ENCODE data around the gene PIK3C2G. TPM values are rescaled to one million over a fixed set of nuclear protein-coding genes. Genes with fewer than 3 reads are reported as not detected.

The PIK3C2G gene
- total and polyA plus RNA-seq, 2 donors from 2014 or later = 4.4 to 5.8 TPM

- FAIRE-seq (no peak), DNase-seq (no peak)
- no peaks in the 10 kb centered on the region for H3K36me3 ChIP-seq (ENCODE audit: control insufficient read depth in 2 of 3, insufficient read depth in 3 of 3, low read length in 3 of 3)
- no peaks in the 10 kb centered on the region for H3K9me3 ChIP-seq (ENCODE audit: control insufficient read depth in 2 of 3, insufficient read depth in 1 of 3, low read length in 3 of 3)
- intact Hi-C loops (cut with DNase I) = no loop called here
- H3K4me3 ChIP-seq (ENCODE audit: low read length in 3 of 3) = no peak overlapping the region
- no peak overlapping the region for H3K27ac ChIP-seq (ENCODE audit: low read depth in 2 of 2, low read length in 2 of 2)
- H3K4me1 ChIP-seq (ENCODE audit: control insufficient read depth in 2 of 3, insufficient read depth in 2 of 3, low read depth in 1 of 3, low read length in 3 of 3) = no peaks in the 10 kb centered on the region
- no peak overlapping the region for H3K9ac ChIP-seq (ENCODE audit: low read length in 3 of 3)
- no peak for TF ChIP-seq CTCF (IDR thresholded peaks at IDR 0.05; ENCODE audit: borderline replicate concordance, extremely low read depth, insufficient read depth)
- H3K27me3 ChIP-seq (ENCODE audit: control insufficient read depth, insufficient read depth, low read length) = no peaks in the 10 kb centered on the region
These were observed 291.5 kb downstream of the PIK3C2G start for GRCh38 chr12:18552829-18553228.

DNA sequence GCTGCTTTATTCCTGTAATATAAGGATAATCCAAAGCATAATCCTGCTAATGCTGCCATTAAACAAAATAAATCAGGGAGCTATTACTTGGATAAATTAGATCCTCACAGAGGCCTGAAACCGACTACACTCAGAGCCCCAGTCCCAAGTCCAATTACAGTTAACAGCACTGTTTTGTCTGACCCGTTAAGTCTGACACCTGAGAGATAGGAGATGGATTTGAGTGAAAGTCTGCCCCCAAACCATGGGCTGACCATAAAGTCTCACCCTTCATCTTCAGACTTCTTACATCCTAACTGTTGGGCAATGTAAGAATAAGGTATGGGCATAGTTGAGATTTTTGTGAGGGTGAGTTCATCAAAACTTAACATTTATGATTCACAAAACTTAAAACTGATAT, 294.8 kb downstream of the PIK3C2G start:
- no peak for TF ChIP-seq CTCF (IDR thresholded peaks at IDR 0.05; ENCODE audit: borderline replicate concordance, extremely low read depth, insufficient read depth)
- no peaks in the 10 kb centered on the region for H3K27me3 ChIP-seq (ENCODE audit: control insufficient read depth, insufficient read depth, low read length)
- no peak for DNase-seq
- H3K27ac ChIP-seq (ENCODE audit: low read depth in 2 of 2, low read length in 2 of 2) = no peak overlapping the region
- no peaks in the 10 kb centered on the region for H3K4me1 ChIP-seq (ENCODE audit: control insufficient read depth in 2 of 3, insufficient read depth in 2 of 3, low read depth in 1 of 3, low read length in 3 of 3)
- H3K4me3 ChIP-seq (ENCODE audit: low read length in 3 of 3) = no peak overlapping the region
- no peak overlapping the region for H3K9ac ChIP-seq (ENCODE audit: low read length in 3 of 3)
- no peak for FAIRE-seq
- H3K36me3 ChIP-seq (ENCODE audit: control insufficient read depth in 2 of 3, insufficient read depth in 3 of 3, low read length in 3 of 3) = no peaks in the 10 kb centered on the region
- intact Hi-C loops (cut with DNase I) = no loop called here
- H3K9me3 ChIP-seq (ENCODE audit: control insufficient read depth in 2 of 3, insufficient read depth in 1 of 3, low read length in 3 of 3) = no peaks in the 10 kb centered on the region

- no peaks in the 10 kb centered on the region for H3K27me3 ChIP-seq (ENCODE audit: control insufficient read depth, insufficient read depth, low read length)
- no peak for TF ChIP-seq CTCF (IDR thresholded peaks at IDR 0.05; ENCODE audit: borderline replicate concordance, extremely low read depth, insufficient read depth)
- H3K9me3 ChIP-seq (ENCODE audit: control insufficient read depth in 2 of 3, insufficient read depth in 1 of 3, low read length in 3 of 3) = no peaks in the 10 kb centered on the region
- H3K4me3 ChIP-seq (ENCODE audit: low read length in 3 of 3) = no peak overlapping the region
- no peaks in the 10 kb centered on the region for H3K36me3 ChIP-seq (ENCODE audit: control insufficient read depth in 2 of 3, insufficient read depth in 3 of 3, low read length in 3 of 3)
- FAIRE-seq = no peak
- no peak overlapping the region for H3K27ac ChIP-seq (ENCODE audit: low read depth in 2 of 2, low read length in 2 of 2)
- no peaks in the 10 kb centered on the region for H3K4me1 ChIP-seq (ENCODE audit: control insufficient read depth in 2 of 3, insufficient read depth in 2 of 3, low read depth in 1 of 3, low read length in 3 of 3)
- intact Hi-C loops (cut with DNase I) = no loop called here
- no peak overlapping the region for H3K9ac ChIP-seq (ENCODE audit: low read length in 3 of 3)
- no peak for DNase-seq
These were observed 297.9 kb downstream of the PIK3C2G start for GRCh38 chr12:18559242-18559641.

GRCh38 chr12:18562531-18562930, 301.2 kb downstream of the PIK3C2G start:
- DNase-seq = peak in 1 of 5 donors; percentile 14
- Histone ChIP-seq H3K9me3 (ENCODE audit: control insufficient read depth in 2 of 3, insufficient read depth in 1 of 3, low read length in 3 of 3) (no peaks in the 10 kb centered on the region), H3K9ac (ENCODE audit: low read length in 3 of 3) (no peak overlapping the region), H3K4me1 (ENCODE audit: control insufficient read depth in 2 of 3, insufficient read depth in 2 of 3, low read depth in 1 of 3, low read length in 3 of 3) (no peaks in the 10 kb centered on the region), H3K4me3 (ENCODE audit: low read length in 3 of 3) (no peak overlapping the region), H3K36me3 (ENCODE audit: control insufficient read depth in 2 of 3, insufficient read depth in 3 of 3, low read length in 3 of 3) (no peaks in the 10 kb centered on the region), H3K27me3 (ENCODE audit: control insufficient read depth, insufficient read depth, low read length) (no peaks in the 10 kb centered on the region), H3K27ac (ENCODE audit: low read depth in 2 of 2, low read length in 2 of 2) (no peak overlapping the region)
- intact Hi-C loops (cut with DNase I) = no loop called here
- no peak for TF ChIP-seq CTCF (IDR thresholded peaks at IDR 0.05; ENCODE audit: borderline replicate concordance, extremely low read depth, insufficient read depth)
- no peak for FAIRE-seq

Data from kidney (tissue), 14 donors.